Testis (tissue), 3 donors: ENCODE measurements around the gene TIMM13. TPM values are rescaled to one million over a fixed set of nuclear protein-coding genes. Genes with fewer than 3 reads are reported as not detected.
"Not testable (repeated sequence)": the region's sequence is repeated elsewhere in the genome, so short reads cannot be mapped to it uniquely, and the experiment has no call there.

Source experiments
- DNase-seq: peaks from one replicate; pipeline ENCODE4 v3.0.0-alpha.2; 2019
- H3K27ac ChIP-seq, 2 donors: fragments of 200-600 bp; sonication (generic); one replicate each; pipeline ENCODE4 v1.5.1; 2019
- H3K27me3 ChIP-seq: fragments of 200-600 bp; sonication (generic); one replicate; pipeline ENCODE4 v1.5.1; 2019
- H3K36me3 ChIP-seq: fragments of 200-600 bp; sonication (generic); one replicate; pipeline ENCODE4 v1.5.1; 2017; ENCODE audit warnings: low read depth; ENCODE audit errors: missing control alignments
- H3K4me1 ChIP-seq: fragments of 200-600 bp; sonication (generic); one replicate; pipeline ENCODE4 v1.5.1; 2019
- H3K4me3 ChIP-seq, 2 donors: fragments of 200-600 bp; sonication (generic); one replicate each; pipeline ENCODE4 v1.5.1; 2017 to 2019
- H3K9me3 ChIP-seq: fragments of 200-600 bp; sonication (generic); one replicate; pipeline ENCODE4 v1.5.1; 2017
- POLR2A ChIP-seq: fragments of 450-650 bp; IDR thresholded peaks from one replicate; pipeline ENCODE4 v1.6.1; 2017; ENCODE audit warnings: antibody characterized with exemption, mild to moderate bottlenecking, moderate library complexity
- WGBS, 2 donors: methylation state at CpG; one replicate each; pipeline ENCODE4 v1.1.5; 2018; 5-methylcytosine and 5-hydroxymethylcytosine counted together
- intact Hi-C: fragments of 100-400 bp; cut with DNase I; formaldehyde crosslinking; loops from one replicate; pipeline ENCODE4 v1.15.1; 2023; ENCODE audit warnings: low total_unique reads
- polyA plus RNA-seq: library from polyadenylated mRNA; stranded (reverse); fragments of 350-450 nt; fragmentation: Illumina TruSeq; extraction: RNeasy Lipid Tissue Mini Kit (QIAGEN cat#74804); gene quantifications from one replicate; pipeline ENCODE4 v1.2.3, GENCODE V29; 2014; ENCODE audit warnings: low read depth, low replicate concordance; ENCODE audit not compliant: insufficient read depth
- total RNA-seq, 2 donors: library from RNA; depleted of rRNA; stranded (reverse); fragments of >200 nt; gene quantifications; one replicate each; pipeline ENCODE4 v1.2.3, GENCODE V29; 2016
- TF ChIP-seq, protein P1 (sequence below), 3 experiments: fragments of 450-650 bp in 2 of 3; fragments of 200-600 bp in 1 of 3; sonication (generic) in 1 of 3; IDR thresholded peaks; one replicate each; pipeline ENCODE4 v1.5.1; 2016 to 2019; ENCODE audit warnings: antibody characterized with exemption in 3 of 3, mild to moderate bottlenecking in 2 of 3, moderate library complexity in 1 of 3

TIMM13 gene
- total and polyA plus RNA-seq, 3 donors from 2014 or later: 57.5 to 66.6 (median 60.6) TPM

- no peak overlapping the region for H3K4me3 ChIP-seq
- intact Hi-C loops: loop anchor here (10.0 kb wide), 1 partner anchor 125 kb away; no protein-coding TSS in a partner anchor
- H3K36me3 ChIP-seq: no peaks in the 10 kb centered on the region
- no peaks in the 10 kb centered on the region for H3K27me3 ChIP-seq
- H3K9me3 ChIP-seq: no peaks in the 10 kb centered on the region
- H3K27ac ChIP-seq: no peak overlapping the region
- DNase-seq: no peak
- H3K4me1 ChIP-seq: no peaks in the 10 kb centered on the region
- no peak for TF ChIP-seq POLR2A
- TF ChIP-seq, protein P1, sequence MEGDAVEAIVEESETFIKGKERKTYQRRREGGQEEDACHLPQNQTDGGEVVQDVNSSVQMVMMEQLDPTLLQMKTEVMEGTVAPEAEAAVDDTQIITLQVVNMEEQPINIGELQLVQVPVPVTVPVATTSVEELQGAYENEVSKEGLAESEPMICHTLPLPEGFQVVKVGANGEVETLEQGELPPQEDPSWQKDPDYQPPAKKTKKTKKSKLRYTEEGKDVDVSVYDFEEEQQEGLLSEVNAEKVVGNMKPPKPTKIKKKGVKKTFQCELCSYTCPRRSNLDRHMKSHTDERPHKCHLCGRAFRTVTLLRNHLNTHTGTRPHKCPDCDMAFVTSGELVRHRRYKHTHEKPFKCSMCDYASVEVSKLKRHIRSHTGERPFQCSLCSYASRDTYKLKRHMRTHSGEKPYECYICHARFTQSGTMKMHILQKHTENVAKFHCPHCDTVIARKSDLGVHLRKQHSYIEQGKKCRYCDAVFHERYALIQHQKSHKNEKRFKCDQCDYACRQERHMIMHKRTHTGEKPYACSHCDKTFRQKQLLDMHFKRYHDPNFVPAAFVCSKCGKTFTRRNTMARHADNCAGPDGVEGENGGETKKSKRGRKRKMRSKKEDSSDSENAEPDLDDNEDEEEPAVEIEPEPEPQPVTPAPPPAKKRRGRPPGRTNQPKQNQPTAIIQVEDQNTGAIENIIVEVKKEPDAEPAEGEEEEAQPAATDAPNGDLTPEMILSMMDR (IDR thresholded peaks at IDR 0.05): no peak
- WGBS, 2 donors: 94 to 100% methylated on average over 4 of the region's 4 CpGs
These were observed 27.8 kb downstream of the TIMM13 start for GRCh38 chr19:2399582-2399981.

DNA sequence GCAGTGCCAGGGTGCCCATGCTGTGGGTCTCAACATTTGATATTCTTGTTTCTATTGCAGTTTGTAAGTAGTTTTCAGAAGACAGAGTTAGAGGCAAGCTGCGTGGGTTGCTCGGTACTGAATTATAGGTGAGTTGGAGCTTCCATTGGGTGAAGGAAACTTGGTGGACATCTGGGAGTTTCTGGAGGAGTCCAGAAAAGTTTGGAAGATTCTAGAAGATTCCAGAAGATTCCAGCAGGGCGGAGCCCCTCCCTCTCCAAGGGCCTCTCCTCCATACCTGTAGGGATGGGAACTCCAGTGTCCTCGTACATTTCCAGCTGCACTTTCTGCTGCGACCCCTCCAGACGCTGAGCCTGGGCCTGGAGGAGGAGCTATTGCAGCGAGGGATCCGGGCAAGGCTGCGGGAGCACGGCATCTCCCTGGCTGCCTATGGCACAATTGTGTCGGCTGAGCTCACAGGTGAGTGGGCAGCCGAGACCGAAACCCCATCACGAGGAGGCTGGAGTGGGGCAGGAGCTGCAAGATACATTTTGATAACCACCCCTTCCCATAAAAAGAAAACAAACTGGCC, 28.6 kb downstream of the TIMM13 start:
- WGBS, 2 donors: 85 to 91% methylated on average over 9 to 14 of the region's 14 CpGs
- intact Hi-C loops: loop anchor here (10.0 kb wide), 1 partner anchor 124 kb away; no protein-coding TSS in a partner anchor
- Histone ChIP-seq H3K36me3 (no peaks in the 10 kb centered on the region), H3K4me3 (no peak overlapping the region), H3K9me3 (no peaks in the 10 kb centered on the region), H3K27me3 (no peaks in the 10 kb centered on the region), H3K4me1 (no peaks in the 10 kb centered on the region), H3K27ac (no peak overlapping the region)
- no peak for DNase-seq
- TF ChIP-seq, protein P1 (IDR thresholded peaks at IDR 0.05): no peak
- no peak for TF ChIP-seq POLR2A

DNA sequence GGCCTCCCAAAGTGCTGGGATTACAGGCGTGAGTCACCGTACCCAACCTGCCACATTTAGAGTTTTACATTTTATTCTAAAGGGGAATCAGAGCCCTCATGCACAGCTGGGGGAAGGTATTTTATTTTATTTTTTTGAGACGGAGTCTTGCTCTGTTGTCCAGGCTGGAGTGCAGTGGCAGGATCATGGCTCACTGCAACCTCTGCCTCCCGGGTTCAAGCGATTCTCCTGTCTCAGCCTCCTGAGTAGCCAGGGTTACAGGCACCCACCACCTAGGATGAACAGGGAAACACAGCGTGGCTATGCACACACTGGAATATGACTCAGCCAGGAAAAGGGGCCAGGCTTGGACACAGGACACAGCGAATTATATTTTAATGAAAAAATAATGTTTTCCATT, 30.2 kb downstream of the TIMM13 start:
- not testable (repeated sequence) for H3K36me3 ChIP-seq, H3K4me3 ChIP-seq, H3K27ac ChIP-seq, H3K4me1 ChIP-seq, H3K9me3 ChIP-seq, H3K27me3 ChIP-seq, DNase-seq
- intact Hi-C loops: loop anchor here (10.0 kb wide), 1 partner anchor 122 kb away; no protein-coding TSS in a partner anchor
- WGBS, 2 donors: 93 to 97% methylated on average over 7 of the region's 7 CpGs

DNA sequence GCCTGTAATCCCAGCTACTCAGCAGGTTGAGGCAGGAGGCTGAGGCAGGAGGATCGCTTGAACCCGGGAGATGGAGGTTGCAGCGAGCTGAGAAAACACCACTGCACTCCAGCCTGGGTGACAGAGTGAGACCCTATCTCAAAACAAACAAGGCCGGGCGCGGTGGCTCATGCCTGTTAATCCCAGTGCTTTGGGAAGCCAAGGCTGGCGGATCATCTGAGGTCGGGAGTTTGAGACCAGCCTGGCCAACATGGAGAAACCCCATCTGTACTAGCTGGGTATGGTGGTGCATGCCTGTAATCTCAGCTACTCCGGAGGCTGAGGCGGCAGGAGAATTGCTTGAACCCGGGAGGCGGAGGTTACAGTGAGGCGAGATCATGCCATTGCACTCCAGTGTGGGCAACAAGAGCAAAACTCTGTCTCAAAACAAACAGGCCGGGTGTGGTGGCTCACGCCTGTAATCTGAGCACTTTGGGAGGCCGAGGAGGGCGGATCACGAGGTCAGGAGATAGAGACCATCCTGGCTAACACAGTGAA, 32.0 kb downstream of the TIMM13 start:
- 91% methylated on average over 18 of the region's 18 CpGs for WGBS, 2 donors
- H3K36me3 ChIP-seq, H3K9me3 ChIP-seq, H3K4me3 ChIP-seq, H3K4me1 ChIP-seq, DNase-seq, H3K27me3 ChIP-seq, H3K27ac ChIP-seq: not testable (repeated sequence)
- intact Hi-C loops: loop anchor here (10.0 kb wide), 1 partner anchor 121 kb away; no protein-coding TSS in a partner anchor

- TF ChIP-seq, protein P1 (IDR thresholded peaks at IDR 0.05): no peak
- no peak for TF ChIP-seq POLR2A
- H3K4me1 ChIP-seq: no peaks in the 10 kb centered on the region
- no peaks in the 10 kb centered on the region for H3K27me3 ChIP-seq
- 65 to 73% methylated on average over 27 of the region's 27 CpGs for WGBS, 2 donors
- intact Hi-C loops: loop anchor here (10.0 kb wide), 1 partner anchor 120 kb away; no protein-coding TSS in a partner anchor
- no peaks in the 10 kb centered on the region for H3K36me3 ChIP-seq
- no peaks in the 10 kb centered on the region for H3K9me3 ChIP-seq
- peak overlapping the region in 1 of 2 donors; percentile 11 for H3K27ac ChIP-seq
- no peak overlapping the region for H3K4me3 ChIP-seq
- DNase-seq: no peak
These were observed 32.7 kb downstream of the TIMM13 start for GRCh38 chr19:2394442-2395292.
